ENCODE results near the gene PSTPIP1. TPM values are rescaled to one million over a fixed set of nuclear protein-coding genes. Genes with fewer than 3 reads are reported as not detected.

The PSTPIP1 gene
- total and polyA plus RNA-seq, 9 of the 15 experiments (the other 6 are each of a cell fraction or from before 2014, with no cell fraction given), result not detected

- TF ChIP-seq ZNF263 (CRISPR knock-in tag; IDR thresholded peaks at IDR 0.05; ENCODE audit: borderline replicate concordance) (no peak), CREB1 (IDR thresholded peaks at IDR 0.05) (no peak), CREB1 (CRISPR knock-in tag; IDR thresholded peaks at IDR 0.05) (no peak), HNRNPLL (IDR thresholded peaks at IDR 0.05; ENCODE audit: low read depth, low read length, poor library complexity, severe bottlenecking) (no peak), SREBF1 (IDR thresholded peaks at IDR 0.05; ENCODE audit: borderline replicate concordance, low read depth, low read length) (no peak), JUNB (CRISPR knock-in tag; conservative IDR thresholded peaks at IDR 0.05) (no peak), SOX6 (IDR thresholded peaks at IDR 0.05) (peak; percentile 43), CREBBP (IDR thresholded peaks at IDR 0.05; ENCODE audit: low read depth, low read length) (no peak), CBX8 (IDR thresholded peaks at IDR 0.05; ENCODE audit: borderline replicate concordance, extremely low read depth, low read depth, low read length, poor library complexity, severe bottlenecking) (no peak), ZNF12 (CRISPR knock-in tag; IDR thresholded peaks at IDR 0.05) (no peak), SMARCE1 (IDR thresholded peaks at IDR 0.05) (0 out of 2 replicates have a peak, but pooled peaks have one; percentile 17), HMGXB4 (CRISPR knock-in tag; IDR thresholded peaks at IDR 0.05) (no peak), EP400 (IDR thresholded peaks at IDR 0.05) (0 out of 2 replicates have a peak, but pooled peaks have one; percentile 25), PYGO2 (tag; IDR thresholded peaks at IDR 0.05) (no peak), YY1 (IDR thresholded peaks at IDR 0.05; ENCODE audit: borderline replicate concordance in 1 of 3, control insufficient read depth in 1 of 3, extremely low read depth in 1 of 3, insufficient read depth in 3 of 3, insufficient read length in 1 of 3, insufficient replicate concordance in 2 of 3, low read depth in 1 of 3, low read length in 2 of 3) (no peak), GTF2E2 (tag; IDR thresholded peaks at IDR 0.05) (no peak), ZNF232 (CRISPR knock-in tag; IDR thresholded peaks at IDR 0.05) (no peak), JUN (IDR thresholded peaks at IDR 0.05; ENCODE audit: borderline replicate concordance, low read depth, low read length) (peak; percentile 56), JUN (CRISPR knock-in tag; IDR thresholded peaks at IDR 0.05; ENCODE audit: borderline replicate concordance) (no peak), C11orf30 (IDR thresholded peaks at IDR 0.05; ENCODE audit: low read depth) (peak; percentile 75)
- TF ChIP-seq, protein P1, sequence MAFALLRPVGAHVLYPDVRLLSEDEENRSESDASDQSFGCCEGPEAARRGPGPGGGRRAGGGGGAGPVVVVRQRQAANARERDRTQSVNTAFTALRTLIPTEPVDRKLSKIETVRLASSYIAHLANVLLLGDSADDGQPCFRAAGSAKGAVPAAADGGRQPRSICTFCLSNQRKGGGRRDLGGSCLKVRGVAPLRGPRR (CRISPR knock-in tag; IDR thresholded peaks at IDR 0.05), result no peak
- TF ChIP-seq, protein P2, sequence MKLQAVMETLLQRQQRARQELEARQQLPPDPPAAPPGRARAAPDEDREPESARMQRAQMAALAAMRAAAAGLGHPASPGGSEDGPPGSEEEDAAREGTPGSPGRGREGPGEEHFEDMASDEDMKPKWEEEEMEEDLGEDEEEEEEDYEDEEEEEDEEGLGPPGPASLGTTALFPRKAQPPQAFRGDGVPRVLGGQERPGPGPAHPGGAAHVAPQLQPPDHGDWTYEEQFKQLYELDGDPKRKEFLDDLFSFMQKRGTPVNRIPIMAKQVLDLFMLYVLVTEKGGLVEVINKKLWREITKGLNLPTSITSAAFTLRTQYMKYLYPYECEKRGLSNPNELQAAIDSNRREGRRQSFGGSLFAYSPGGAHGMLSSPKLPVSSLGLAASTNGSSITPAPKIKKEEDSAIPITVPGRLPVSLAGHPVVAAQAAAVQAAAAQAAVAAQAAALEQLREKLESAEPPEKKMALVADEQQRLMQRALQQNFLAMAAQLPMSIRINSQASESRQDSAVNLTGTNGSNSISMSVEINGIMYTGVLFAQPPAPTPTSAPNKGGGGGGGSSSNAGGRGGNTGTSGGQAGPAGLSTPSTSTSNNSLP (IDR thresholded peaks at IDR 0.05; ENCODE audit: borderline replicate concordance, low read depth, low read length), result no peak
- TF ChIP-seq, protein P3, sequence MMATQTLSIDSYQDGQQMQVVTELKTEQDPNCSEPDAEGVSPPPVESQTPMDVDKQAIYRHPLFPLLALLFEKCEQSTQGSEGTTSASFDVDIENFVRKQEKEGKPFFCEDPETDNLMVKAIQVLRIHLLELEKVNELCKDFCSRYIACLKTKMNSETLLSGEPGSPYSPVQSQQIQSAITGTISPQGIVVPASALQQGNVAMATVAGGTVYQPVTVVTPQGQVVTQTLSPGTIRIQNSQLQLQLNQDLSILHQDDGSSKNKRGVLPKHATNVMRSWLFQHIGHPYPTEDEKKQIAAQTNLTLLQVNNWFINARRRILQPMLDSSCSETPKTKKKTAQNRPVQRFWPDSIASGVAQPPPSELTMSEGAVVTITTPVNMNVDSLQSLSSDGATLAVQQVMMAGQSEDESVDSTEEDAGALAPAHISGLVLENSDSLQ (IDR thresholded peaks at IDR 0.05), result peak; percentile 75
These were observed 69.8 kb downstream of the PSTPIP1 start (continued) for GRCh38 chr15:77064539-77065308.

Measured in K562 (cell line).